ENCODE data around the gene CHST1.

CHST1 gene

GRCh38 chr11:45669146-45669545, 3.7 kb upstream of the CHST1 start:
- Histone ChIP-seq H3K9me3 (ENCODE audit: severe bottlenecking) (no peaks in the 10 kb centered on the region), H3K27ac (no peak overlapping the region), H3K27me3 (ENCODE audit: insufficient read depth, low read depth, severe bottlenecking) (no peaks in the 10 kb centered on the region), H3K36me3 (no peaks in the 10 kb centered on the region; the same call in 1 of the 2 replicates), H3K4me3 (ENCODE audit: low read depth, low read length) (no peak overlapping the region)
- no peak for DNase-seq
- no peak for TF ChIP-seq CTCF (IDR thresholded peaks at IDR 0.05; ENCODE audit: low read depth, low read length)

- no peaks in the 10 kb centered on the region; the same call in 1 of the 2 replicates for H3K36me3 ChIP-seq
- H3K27me3 ChIP-seq (ENCODE audit: insufficient read depth, low read depth, severe bottlenecking): no peaks in the 10 kb centered on the region
- no peak overlapping the region for H3K27ac ChIP-seq
- no peak for DNase-seq
- H3K4me3 ChIP-seq (ENCODE audit: low read depth, low read length): no peak overlapping the region
- TF ChIP-seq CTCF (IDR thresholded peaks at IDR 0.05; ENCODE audit: low read depth, low read length): no peak
- H3K9me3 ChIP-seq (ENCODE audit: severe bottlenecking): no peaks in the 10 kb centered on the region
Measured at GRCh38 chr11:45667929-45668680, 2.7 kb upstream of the CHST1 start.

GRCh38 chr11:45666648-45667642, 1.5 kb upstream of the CHST1 start:
- H3K4me3 ChIP-seq (ENCODE audit: low read depth, low read length): no peak overlapping the region
- no peaks in the 10 kb centered on the region for H3K27me3 ChIP-seq (ENCODE audit: insufficient read depth, low read depth, severe bottlenecking)
- H3K27ac ChIP-seq: no peak overlapping the region
- DNase-seq: no peak
- H3K9me3 ChIP-seq (ENCODE audit: severe bottlenecking): no peaks in the 10 kb centered on the region
- no peaks in the 10 kb centered on the region; the same call in 1 of the 2 replicates for H3K36me3 ChIP-seq
- no peak for TF ChIP-seq CTCF (IDR thresholded peaks at IDR 0.05; ENCODE audit: low read depth, low read length)

- no peak for DNase-seq
- Histone ChIP-seq H3K4me3 (ENCODE audit: low read depth, low read length) (peak overlapping the region; percentile 28), H3K36me3 (no peaks in the 10 kb centered on the region; the same call in 1 of the 2 replicates), H3K9me3 (ENCODE audit: severe bottlenecking) (no peaks in the 10 kb centered on the region), H3K27ac (no peak overlapping the region), H3K27me3 (ENCODE audit: insufficient read depth, low read depth, severe bottlenecking) (no peaks in the 10 kb centered on the region)
- no peak for TF ChIP-seq CTCF (IDR thresholded peaks at IDR 0.05; ENCODE audit: low read depth, low read length)
Measured at GRCh38 chr11:45665933-45666647, 668 bp upstream of the CHST1 start.

GRCh38 chr11:45664376-45665205, 831 bp downstream of the CHST1 start:
- peak overlapping the region; percentile 51 for H3K4me3 ChIP-seq (ENCODE audit: low read depth, low read length)
- DNase-seq: no peak
- peak overlapping the region; percentile 56 for H3K27ac ChIP-seq
- TF ChIP-seq CTCF (IDR thresholded peaks at IDR 0.05; ENCODE audit: low read depth, low read length): no peak
- no peaks in the 10 kb centered on the region; the same call in 1 of the 2 replicates for H3K36me3 ChIP-seq
- no peaks in the 10 kb centered on the region for H3K27me3 ChIP-seq (ENCODE audit: insufficient read depth, low read depth, severe bottlenecking)
- H3K9me3 ChIP-seq (ENCODE audit: severe bottlenecking): no peaks in the 10 kb centered on the region

Data from WERI-Rb-1 (cell line).